Dendritic cell treated with granulocyte-macrophage colony-stimulating factor and Interleukin-4, amounts not matched to agents 40 ng/mL and 50 ng/mL, for 4 days (primary cell): ENCODE measurements around the gene CMTM7.

Experiments
- H3K27ac Mint-ChIP-seq: one replicate; pipeline ENCODE4 v1.8.0; 2022; ENCODE audit warnings: mild to moderate bottlenecking, mixed read lengths
- H3K27me3 Mint-ChIP-seq: one replicate; pipeline ENCODE4 v1.8.0; 2022; ENCODE audit warnings: mild to moderate bottlenecking, mixed read lengths
- H3K36me3 Mint-ChIP-seq: one replicate; pipeline ENCODE4 v1.8.0; 2022; ENCODE audit warnings: low read depth, mixed read lengths
- H3K4me1 Mint-ChIP-seq: one replicate; pipeline ENCODE4 v1.8.0; 2022; ENCODE audit warnings: low read depth, mixed read lengths
- H3K4me3 Mint-ChIP-seq: one replicate; pipeline ENCODE4 v1.8.0; 2022; ENCODE audit warnings: mild to moderate bottlenecking, moderate library complexity, mixed read lengths
- H3K9me3 Mint-ChIP-seq: one replicate; pipeline ENCODE4 v1.8.0; 2022; ENCODE audit warnings: mixed read lengths
- intact Hi-C: fragments of 100-400 bp; cut with micrococcal nuclease; formaldehyde crosslinking; loops from one replicate; pipeline ENCODE4 v1.15.0; 2022

CMTM7 gene, protein sequence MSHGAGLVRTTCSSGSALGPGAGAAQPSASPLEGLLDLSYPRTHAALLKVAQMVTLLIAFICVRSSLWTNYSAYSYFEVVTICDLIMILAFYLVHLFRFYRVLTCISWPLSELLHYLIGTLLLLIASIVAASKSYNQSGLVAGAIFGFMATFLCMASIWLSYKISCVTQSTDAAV

DNA sequence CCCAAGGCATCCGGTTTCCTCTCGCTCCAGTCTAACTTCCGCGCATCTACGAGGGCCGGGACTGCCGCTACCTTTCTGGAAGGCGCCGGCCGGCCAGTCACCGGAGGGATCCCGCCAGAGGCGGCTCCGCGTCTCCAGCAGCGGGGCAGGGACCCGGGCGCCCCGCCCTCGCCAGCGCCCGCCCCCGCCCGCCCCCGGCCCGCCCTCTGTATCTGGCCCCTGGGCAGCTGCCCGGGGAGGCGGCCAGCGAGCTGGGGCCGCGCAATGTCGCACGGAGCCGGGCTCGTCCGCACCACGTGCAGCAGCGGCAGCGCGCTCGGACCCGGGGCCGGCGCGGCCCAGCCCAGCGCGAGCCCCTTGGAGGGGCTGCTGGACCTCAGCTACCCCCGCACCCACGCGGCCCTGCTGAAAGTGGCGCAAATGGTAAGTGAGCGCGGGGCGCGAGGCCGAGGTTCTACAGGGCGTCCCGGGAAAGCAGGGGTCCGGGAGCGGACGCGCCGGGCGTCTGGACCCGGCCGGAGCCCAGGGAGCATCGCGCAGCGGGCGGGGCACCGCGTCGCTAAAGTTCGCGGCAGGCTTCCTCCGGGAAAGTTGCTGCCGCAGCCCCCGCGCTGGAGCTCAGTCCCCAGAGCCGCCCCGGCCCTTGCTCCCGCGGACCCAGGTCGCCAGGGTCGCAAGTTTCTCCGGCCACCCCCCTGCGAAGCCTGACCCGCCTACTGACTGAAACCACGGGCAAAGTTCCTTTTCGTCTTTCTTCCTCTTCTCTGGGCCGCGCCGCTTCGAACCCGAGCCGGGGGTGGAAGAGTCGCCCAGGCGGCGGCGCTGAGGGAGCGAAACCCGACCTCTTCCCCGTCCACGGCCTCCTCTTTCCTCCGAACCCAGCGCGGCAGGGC, at the start of gene CMTM7:
CMTM7 (plus strand) TSS at position 211 of the 893 bp plus-strand sequence; CDS start at position 265, 54 bp downstream.
- Mint-ChIP-seq H3K36me3 (peaks cover 38% of the 10 kb centered on the region), H3K4me3 (peak within 1 kb of the TSS; percentile 98), H3K27me3 (no peaks in the 10 kb centered on the region), H3K9me3 (no peaks in the 10 kb centered on the region), H3K27ac (peak within 1 kb of the TSS; percentile 98), H3K4me1 (peaks cover 54% of the 10 kb centered on the region)
- intact Hi-C loops = loop anchor here (10.0 kb wide), 1 partner anchor 183 kb away; the partner anchor contains the start of gene DYNC1LI1

DNA sequence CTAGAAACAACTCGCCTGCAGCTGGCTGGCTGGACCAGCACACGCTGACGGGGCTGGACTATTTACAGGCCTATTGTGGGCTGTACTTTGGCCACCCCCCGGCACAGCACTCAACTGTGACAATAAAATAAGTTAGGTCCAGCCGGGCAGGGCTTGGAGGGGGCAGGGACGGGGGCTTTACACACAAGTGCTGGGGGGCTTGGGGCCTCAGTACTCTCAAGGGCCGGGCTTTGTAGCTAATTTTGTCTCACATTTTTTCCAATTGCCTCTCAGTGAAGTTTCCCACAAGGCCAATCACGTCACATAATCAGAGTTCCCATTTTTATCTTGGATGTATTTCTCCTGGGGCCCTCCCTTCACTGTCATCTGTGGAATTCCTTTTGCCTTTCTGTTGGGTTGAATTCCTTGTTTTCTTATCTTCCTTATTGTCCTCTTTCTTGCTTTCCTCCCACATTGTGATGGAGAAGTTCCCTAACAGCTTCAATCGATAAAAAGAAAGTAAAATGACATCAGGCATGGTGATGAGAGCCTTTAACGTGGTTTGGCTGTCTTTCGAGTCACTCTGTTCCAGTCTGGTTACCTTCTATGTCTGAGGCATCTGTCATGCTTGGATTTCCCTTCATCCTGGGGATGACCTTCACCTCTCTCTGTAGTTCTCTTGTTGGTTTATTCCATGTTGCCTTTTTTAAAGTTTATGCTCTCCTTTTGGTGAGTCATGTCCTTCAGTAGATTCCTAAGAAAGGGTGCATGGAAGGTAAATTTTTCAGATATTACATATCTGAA, 44.1 kb upstream of the CMTM7 start:
- Mint-ChIP-seq H3K4me1 (peaks cover 4% of the 10 kb centered on the region), H3K27me3 (no peaks in the 10 kb centered on the region), H3K27ac (no peak overlapping the region), H3K36me3 (no peaks in the 10 kb centered on the region), H3K4me3 (no peak overlapping the region), H3K9me3 (no peaks in the 10 kb centered on the region)
- intact Hi-C loops = no loop called here

GRCh38 chr3:32349184-32349583, 42.5 kb upstream of the CMTM7 start:
- no peak overlapping the region for H3K27ac Mint-ChIP-seq
- no peaks in the 10 kb centered on the region for H3K36me3 Mint-ChIP-seq
- H3K9me3 Mint-ChIP-seq = no peaks in the 10 kb centered on the region
- H3K4me1 Mint-ChIP-seq = peaks cover 5% of the 10 kb centered on the region
- no peak overlapping the region for H3K4me3 Mint-ChIP-seq
- intact Hi-C loops = no loop called here
- H3K27me3 Mint-ChIP-seq = no peaks in the 10 kb centered on the region

- Mint-ChIP-seq H3K9me3 (no peaks in the 10 kb centered on the region), H3K27me3 (no peaks in the 10 kb centered on the region), H3K27ac (no peak overlapping the region), H3K4me3 (no peak overlapping the region), H3K36me3 (no peaks in the 10 kb centered on the region), H3K4me1 (peaks cover 5% of the 10 kb centered on the region)
- intact Hi-C loops = no loop called here
Observed at GRCh38 chr3:32352563-32352962, 39.1 kb upstream of the CMTM7 start.

DNA sequence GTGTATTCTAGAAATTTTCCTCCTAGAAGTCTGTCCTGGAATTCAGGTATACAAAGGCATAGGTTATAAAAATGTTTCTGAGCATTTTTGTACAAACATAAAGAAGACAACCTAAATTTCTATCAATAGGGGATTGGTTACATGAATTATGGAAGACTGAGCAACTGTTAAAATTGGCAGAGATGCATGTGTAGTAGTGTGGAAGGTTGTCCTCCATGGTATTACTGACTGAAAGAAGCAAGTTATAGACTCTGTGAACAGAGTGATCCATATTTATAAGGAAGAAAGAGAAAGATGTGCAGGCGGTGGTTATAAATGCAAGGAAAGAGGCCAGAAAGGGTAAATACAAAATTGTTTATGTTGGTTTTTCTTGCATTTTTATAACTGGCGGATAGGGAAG, 38.3 kb upstream of the CMTM7 start:
- no peaks in the 10 kb centered on the region for H3K9me3 Mint-ChIP-seq

GRCh38 chr3:32354362-32354778, 37.3 kb upstream of the CMTM7 start:
- Mint-ChIP-seq H3K9me3 (no peaks in the 10 kb centered on the region), H3K4me3 (no peak overlapping the region), H3K4me1 (peaks cover 11% of the 10 kb centered on the region), H3K36me3 (no peaks in the 10 kb centered on the region), H3K27ac (no peak overlapping the region), H3K27me3 (no peaks in the 10 kb centered on the region)
- intact Hi-C loops = no loop called here

More for the DNA sequence above, 38.3 kb upstream of the CMTM7 start:
- intact Hi-C loops = no loop called here
- no peaks in the 10 kb centered on the region for H3K36me3 Mint-ChIP-seq
- H3K27ac Mint-ChIP-seq = no peak overlapping the region
- H3K4me1 Mint-ChIP-seq = peaks cover 5% of the 10 kb centered on the region
- no peaks in the 10 kb centered on the region for H3K27me3 Mint-ChIP-seq
- no peak overlapping the region for H3K4me3 Mint-ChIP-seq

- H3K27me3 Mint-ChIP-seq = no peaks in the 10 kb centered on the region
- H3K4me3 Mint-ChIP-seq = no peak overlapping the region
- H3K36me3 Mint-ChIP-seq = no peaks in the 10 kb centered on the region
- intact Hi-C loops = no loop called here
- no peak overlapping the region for H3K27ac Mint-ChIP-seq
- H3K4me1 Mint-ChIP-seq = peaks cover 11% of the 10 kb centered on the region
- no peaks in the 10 kb centered on the region for H3K9me3 Mint-ChIP-seq
Observed at GRCh38 chr3:32355751-32356291, 35.8 kb upstream of the CMTM7 start.

DNA sequence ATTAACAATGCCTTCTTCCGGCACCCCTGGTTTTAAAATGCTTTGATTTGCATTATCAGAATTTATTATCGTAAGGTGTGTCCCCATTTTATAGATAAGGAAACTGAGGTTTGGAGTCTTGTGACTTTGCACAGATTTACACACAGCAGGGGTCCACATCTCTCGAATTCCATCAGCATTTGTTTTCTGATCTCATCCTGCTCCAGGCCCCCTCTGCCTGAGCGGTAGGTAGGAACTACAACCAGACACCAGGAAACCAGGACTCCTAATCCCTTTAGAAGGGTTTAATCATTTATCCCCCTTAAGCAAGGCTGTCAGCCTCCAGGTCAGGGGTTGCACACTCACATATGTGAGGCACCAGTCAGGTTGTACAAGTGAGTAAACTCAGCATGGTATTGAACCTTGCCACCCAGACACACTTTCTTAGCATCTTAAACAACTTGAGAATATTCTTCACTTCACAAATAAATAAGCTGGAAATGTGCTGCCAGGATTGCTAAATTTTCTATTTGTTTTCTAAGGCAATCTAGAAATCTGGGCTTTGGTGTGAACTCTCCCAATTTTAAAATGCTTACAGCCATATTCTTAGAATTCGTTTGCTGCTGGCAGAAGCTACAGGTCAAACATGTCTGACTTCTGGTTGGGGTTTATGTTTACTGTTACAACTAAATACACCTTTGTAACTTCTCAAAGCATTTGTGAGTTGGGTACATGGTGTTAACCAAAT, 31.7 kb upstream of the CMTM7 start:
- no peaks in the 10 kb centered on the region for H3K9me3 Mint-ChIP-seq
- intact Hi-C loops = no loop called here
- no peak overlapping the region for H3K27ac Mint-ChIP-seq
- no peaks in the 10 kb centered on the region for H3K27me3 Mint-ChIP-seq
- H3K4me1 Mint-ChIP-seq = peaks cover 5% of the 10 kb centered on the region
- no peaks in the 10 kb centered on the region for H3K36me3 Mint-ChIP-seq
- no peak overlapping the region for H3K4me3 Mint-ChIP-seq

- H3K9me3 Mint-ChIP-seq = no peaks in the 10 kb centered on the region
- H3K36me3 Mint-ChIP-seq = no peaks in the 10 kb centered on the region
- intact Hi-C loops = no loop called here
- peaks cover 5% of the 10 kb centered on the region for H3K4me1 Mint-ChIP-seq
- no peak overlapping the region for H3K27ac Mint-ChIP-seq
- no peaks in the 10 kb centered on the region for H3K27me3 Mint-ChIP-seq
- H3K4me3 Mint-ChIP-seq = no peak overlapping the region
Observed at GRCh38 chr3:32360493-32360827, 31.2 kb upstream of the CMTM7 start.

DNA sequence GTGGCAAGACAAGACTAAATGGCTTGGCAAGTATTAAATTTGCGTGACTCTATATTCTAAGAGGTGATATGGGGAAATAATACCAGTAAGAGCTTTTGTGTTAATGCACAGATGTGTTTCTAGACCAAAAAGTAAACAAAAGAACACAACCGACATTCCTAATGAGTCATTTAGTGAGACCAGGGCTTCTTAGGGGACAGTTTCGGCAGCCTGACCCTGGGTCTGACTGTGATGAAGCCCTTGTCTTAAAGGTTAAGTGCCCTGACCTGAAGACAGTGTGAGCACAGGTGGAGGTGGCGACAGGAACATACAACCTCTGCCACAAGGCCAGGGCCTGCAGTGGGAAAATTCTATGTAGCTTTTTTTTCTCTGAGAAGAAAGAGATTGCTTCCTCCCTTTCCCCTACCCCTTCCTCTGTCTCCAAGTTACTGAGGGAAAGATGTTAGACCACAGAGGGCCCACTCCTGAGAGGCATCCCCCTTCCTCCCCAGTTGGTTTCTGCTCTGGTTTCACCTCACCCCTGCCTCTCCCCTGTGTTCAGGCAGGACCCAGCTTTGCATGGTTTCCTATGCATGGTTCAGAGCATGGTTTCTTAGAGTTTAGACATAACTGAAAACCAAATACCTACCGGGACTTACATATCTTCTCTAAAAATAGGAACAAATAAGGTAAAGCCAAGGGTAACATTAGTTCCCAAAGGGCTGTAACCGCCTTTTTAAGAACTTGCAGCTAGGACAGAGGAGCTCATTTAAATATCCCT, 24.8 kb upstream of the CMTM7 start:
- no peaks in the 10 kb centered on the region for H3K9me3 Mint-ChIP-seq
- H3K4me1 Mint-ChIP-seq = peaks cover 5% of the 10 kb centered on the region
- H3K27ac Mint-ChIP-seq = no peak overlapping the region
- intact Hi-C loops = no loop called here
- H3K27me3 Mint-ChIP-seq = peaks cover 3% of the 10 kb centered on the region
- no peaks in the 10 kb centered on the region for H3K36me3 Mint-ChIP-seq
- H3K4me3 Mint-ChIP-seq = no peak overlapping the region

- H3K4me3 Mint-ChIP-seq = no peak overlapping the region
- intact Hi-C loops = no loop called here
Observed at GRCh38 chr3:32367442-32367841, 24.2 kb upstream of the CMTM7 start.

GRCh38 chr3:32371461-32372212, 20.0 kb upstream of the CMTM7 start:
- H3K4me3 Mint-ChIP-seq = no peak overlapping the region
- no peaks in the 10 kb centered on the region for H3K36me3 Mint-ChIP-seq
- peaks cover 9% of the 10 kb centered on the region for H3K4me1 Mint-ChIP-seq
- H3K27ac Mint-ChIP-seq = no peak overlapping the region
- peaks cover 3% of the 10 kb centered on the region for H3K27me3 Mint-ChIP-seq
- H3K9me3 Mint-ChIP-seq = no peaks in the 10 kb centered on the region
- intact Hi-C loops = loop anchor here (10.0 kb wide), 1 partner anchor 303 kb away; no protein-coding TSS in a partner anchor

More at GRCh38 chr3:32367442-32367841, 24.2 kb upstream of the CMTM7 start:
- Mint-ChIP-seq H3K27me3 (peaks cover 3% of the 10 kb centered on the region), H3K9me3 (no peaks in the 10 kb centered on the region), H3K27ac (no peak overlapping the region), H3K4me1 (peaks cover 5% of the 10 kb centered on the region), H3K36me3 (no peaks in the 10 kb centered on the region)
